GM12878 (cell line): ENCODE data around the gene MTHFD1. TPM values are rescaled to one million over a fixed set of nuclear protein-coding genes. Genes with fewer than 3 reads are reported as not detected.

Source experiments
- BCLAF1 ChIP-seq: fragments of 450-650 bp; IDR thresholded peaks from 2 replicates; pipeline ENCODE4 v1.6.1; 2017; ENCODE audit warnings: antibody characterized with exemption, mild to moderate bottlenecking, moderate library complexity
- ETV6 ChIP-seq, 2 experiments: fragments of 450-650 bp in 1 of 2; IDR thresholded peaks in 1 of 2; conservative IDR thresholded peaks in 1 of 2; 2 replicates each; pipeline ENCODE4 v1.6.1; 2014; ENCODE audit warnings: antibody characterized with exemption in 1 of 2, borderline replicate concordance in 1 of 2, low read depth in 1 of 2, mild to moderate bottlenecking in 1 of 2, moderate library complexity in 1 of 2
- FOS ChIP-seq: IDR thresholded peaks from 3 replicates; pipeline ENCODE4 v1.6.1; 2011; ENCODE audit warnings: borderline replicate concordance; ENCODE audit not compliant: insufficient read length; ENCODE audit errors: extremely low read depth
- FOXM1 ChIP-seq: IDR thresholded peaks from 2 replicates; pipeline ENCODE4 v1.6.1; 2012; ENCODE audit warnings: low read depth, mild to moderate bottlenecking, inconsistent platforms, low read length, moderate library complexity
- IKZF2 ChIP-seq, 2 experiments: fragments of 450-650 bp; IDR thresholded peaks; 2 replicates each; pipeline ENCODE4 v1.6.1; 2017; ENCODE audit warnings: mild to moderate bottlenecking in 2 of 2, moderate library complexity in 2 of 2
- MTA3 ChIP-seq: IDR thresholded peaks from 2 replicates; pipeline ENCODE4 v1.6.1; 2012; ENCODE audit warnings: low read length, inconsistent platforms, borderline replicate concordance
- MXI1 ChIP-seq: fragments of 150-350 bp; IDR thresholded peaks from 2 replicates; pipeline ENCODE4 v1.6.1; 2011; ENCODE audit warnings: low read depth, mild to moderate bottlenecking, inconsistent platforms, low read length, improper control_type of control experiment
- NFIC ChIP-seq: IDR thresholded peaks from 2 replicates; pipeline ENCODE4 v1.6.1; 2012; ENCODE audit warnings: low read depth, mild to moderate bottlenecking, inconsistent platforms, low read length, moderate library complexity
- PBX3 ChIP-seq: IDR thresholded peaks from 2 replicates; pipeline ENCODE4 v1.6.1; 2011; ENCODE audit warnings: mild to moderate bottlenecking, low read depth, low read length, moderate library complexity; ENCODE audit not compliant: insufficient replicate concordance
- POLR2A ChIP-seq: IDR thresholded peaks from 2 replicates; pipeline ENCODE4 v1.6.1; 2011; ENCODE audit warnings: low read depth, mild to moderate bottlenecking, low read length
- ZNF207 ChIP-seq: fragments of 450-650 bp; IDR thresholded peaks from 2 replicates; pipeline ENCODE4 v1.6.1; 2014; ENCODE audit warnings: antibody characterized with exemption, mild to moderate bottlenecking, borderline replicate concordance
- polyA plus RNA-seq, 11 experiments: library from polyadenylated mRNA; depleted of rRNA in 4 of 11; unstranded in 6 of 11; stranded (reverse) in 5 of 11; fragments of >200 nt; fragmentation: Nextera tagmentation in 4 of 11; fragmentation: Illumina TruSeq in 1 of 11; extraction: Ambion mirVana in 4 of 11; extraction: Trizol in 1 of 11; gene quantifications; 1 replicate in 1 of 11; 2 replicates in 10 of 11; pipeline versions ENCODE4 v1.2.1 to v1.2.3, GENCODE V29; 2011 to 2016; ENCODE audit warnings: inconsistent platforms in 2 of 11, missing spikeins in 2 of 11, low read depth in 1 of 11
- total RNA-seq, 4 experiments: library from RNA; depleted of rRNA in 3 of 4; stranded (reverse); fragments of >200 nt in 3 of 4; fragmentation: Illumina TruSeq in 1 of 4; extraction: Trizol in 1 of 4; gene quantifications; 2 replicates each; pipeline versions ENCODE4 v1.2.1 to v1.2.3, GENCODE V29; 2013 to 2021
- TF ChIP-seq, protein P1 (sequence below): IDR thresholded peaks from 2 replicates; pipeline ENCODE4 v1.6.1; 2012; ENCODE audit warnings: mild to moderate bottlenecking, low read depth, low read length
- TF ChIP-seq, protein P2 (sequence below): fragments of 450-650 bp; IDR thresholded peaks from 2 replicates; pipeline ENCODE4 v1.6.1; 2017; ENCODE audit warnings: mild to moderate bottlenecking, low read depth, inconsistent platforms; ENCODE audit not compliant: poor library complexity, severe bottlenecking
- TF ChIP-seq, protein P3 (sequence below): fragments of 450-650 bp; IDR thresholded peaks from 2 replicates; pipeline ENCODE4 v1.6.1; 2018; ENCODE audit warnings: borderline replicate concordance, mild to moderate bottlenecking; ENCODE audit not compliant: partially characterized antibody

MTHFD1 gene
- total and polyA plus RNA-seq, 10 of the 15 experiments (the other 5 are each of a cell fraction or from before 2014, with no cell fraction given), result 99.3 to 310 (median 173) TPM

DNA sequence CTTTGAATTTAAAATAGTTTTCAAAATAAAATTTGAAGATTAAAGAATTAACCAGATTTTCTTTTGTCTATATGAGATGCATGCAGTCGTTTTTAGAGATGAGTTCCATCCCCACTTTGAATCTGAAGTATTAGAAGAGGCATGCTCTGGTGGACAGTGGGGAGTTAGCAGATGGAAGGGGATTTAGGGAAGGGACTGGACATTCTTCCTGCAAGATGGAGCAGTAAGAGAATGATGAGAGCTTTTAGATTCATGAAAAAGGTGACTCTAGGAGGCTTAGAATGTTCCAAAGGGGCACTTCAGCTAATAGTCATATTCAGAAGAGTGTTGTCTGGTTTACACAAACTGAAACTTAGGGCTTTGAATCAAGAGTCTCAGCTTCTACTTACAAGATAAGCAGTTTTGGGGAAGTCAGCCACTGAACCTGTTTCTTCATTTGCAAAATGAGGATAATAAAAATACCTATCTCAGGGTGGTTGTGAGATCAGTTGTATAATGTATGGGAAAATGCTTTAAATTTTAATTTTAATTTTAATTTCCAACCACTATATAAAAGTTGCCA is 120.1 kb downstream of the MTHFD1 start (continued):
- TF ChIP-seq, protein P1, sequence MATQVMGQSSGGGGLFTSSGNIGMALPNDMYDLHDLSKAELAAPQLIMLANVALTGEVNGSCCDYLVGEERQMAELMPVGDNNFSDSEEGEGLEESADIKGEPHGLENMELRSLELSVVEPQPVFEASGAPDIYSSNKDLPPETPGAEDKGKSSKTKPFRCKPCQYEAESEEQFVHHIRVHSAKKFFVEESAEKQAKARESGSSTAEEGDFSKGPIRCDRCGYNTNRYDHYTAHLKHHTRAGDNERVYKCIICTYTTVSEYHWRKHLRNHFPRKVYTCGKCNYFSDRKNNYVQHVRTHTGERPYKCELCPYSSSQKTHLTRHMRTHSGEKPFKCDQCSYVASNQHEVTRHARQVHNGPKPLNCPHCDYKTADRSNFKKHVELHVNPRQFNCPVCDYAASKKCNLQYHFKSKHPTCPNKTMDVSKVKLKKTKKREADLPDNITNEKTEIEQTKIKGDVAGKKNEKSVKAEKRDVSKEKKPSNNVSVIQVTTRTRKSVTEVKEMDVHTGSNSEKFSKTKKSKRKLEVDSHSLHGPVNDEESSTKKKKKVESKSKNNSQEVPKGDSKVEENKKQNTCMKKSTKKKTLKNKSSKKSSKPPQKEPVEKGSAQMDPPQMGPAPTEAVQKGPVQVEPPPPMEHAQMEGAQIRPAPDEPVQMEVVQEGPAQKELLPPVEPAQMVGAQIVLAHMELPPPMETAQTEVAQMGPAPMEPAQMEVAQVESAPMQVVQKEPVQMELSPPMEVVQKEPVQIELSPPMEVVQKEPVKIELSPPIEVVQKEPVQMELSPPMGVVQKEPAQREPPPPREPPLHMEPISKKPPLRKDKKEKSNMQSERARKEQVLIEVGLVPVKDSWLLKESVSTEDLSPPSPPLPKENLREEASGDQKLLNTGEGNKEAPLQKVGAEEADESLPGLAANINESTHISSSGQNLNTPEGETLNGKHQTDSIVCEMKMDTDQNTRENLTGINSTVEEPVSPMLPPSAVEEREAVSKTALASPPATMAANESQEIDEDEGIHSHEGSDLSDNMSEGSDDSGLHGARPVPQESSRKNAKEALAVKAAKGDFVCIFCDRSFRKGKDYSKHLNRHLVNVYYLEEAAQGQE, result no peak
- TF ChIP-seq, protein P2, sequence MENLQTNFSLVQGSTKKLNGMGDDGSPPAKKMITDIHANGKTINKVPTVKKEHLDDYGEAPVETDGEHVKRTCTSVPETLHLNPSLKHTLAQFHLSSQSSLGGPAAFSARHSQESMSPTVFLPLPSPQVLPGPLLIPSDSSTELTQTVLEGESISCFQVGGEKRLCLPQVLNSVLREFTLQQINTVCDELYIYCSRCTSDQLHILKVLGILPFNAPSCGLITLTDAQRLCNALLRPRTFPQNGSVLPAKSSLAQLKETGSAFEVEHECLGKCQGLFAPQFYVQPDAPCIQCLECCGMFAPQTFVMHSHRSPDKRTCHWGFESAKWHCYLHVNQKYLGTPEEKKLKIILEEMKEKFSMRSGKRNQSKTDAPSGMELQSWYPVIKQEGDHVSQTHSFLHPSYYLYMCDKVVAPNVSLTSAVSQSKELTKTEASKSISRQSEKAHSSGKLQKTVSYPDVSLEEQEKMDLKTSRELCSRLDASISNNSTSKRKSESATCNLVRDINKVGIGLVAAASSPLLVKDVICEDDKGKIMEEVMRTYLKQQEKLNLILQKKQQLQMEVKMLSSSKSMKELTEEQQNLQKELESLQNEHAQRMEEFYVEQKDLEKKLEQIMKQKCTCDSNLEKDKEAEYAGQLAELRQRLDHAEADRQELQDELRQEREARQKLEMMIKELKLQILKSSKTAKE, result peak; percentile 62
- TF ChIP-seq PBX3 (no peak), FOS (no peak), IKZF2 (IDR thresholded peaks at IDR 0.05) (peak; percentile 10 to 23; a peak in 1 of 4 replicates), ZNF207 (no peak), NFIC (peak; percentile 56; the same call in 1 of the 2 replicates), POLR2A (no peak), BCLAF1 (no peak), FOXM1 (no peak), ETV6 (conservative IDR thresholded peaks at IDR 0.05 in 1 of 2, IDR thresholded peaks at IDR 0.05 in 1 of 2; ENCODE audit: borderline replicate concordance in 1 of 2, low read depth in 1 of 2) (peak in 1 of 2 experiments; percentile 22; a peak in 1 of 4 replicates), MTA3 (0 out of 2 replicates have a peak, but pooled peaks have one; percentile 32), MXI1 (0 out of 2 replicates have a peak, but pooled peaks have one; percentile 8)
- TF ChIP-seq, protein P3, sequence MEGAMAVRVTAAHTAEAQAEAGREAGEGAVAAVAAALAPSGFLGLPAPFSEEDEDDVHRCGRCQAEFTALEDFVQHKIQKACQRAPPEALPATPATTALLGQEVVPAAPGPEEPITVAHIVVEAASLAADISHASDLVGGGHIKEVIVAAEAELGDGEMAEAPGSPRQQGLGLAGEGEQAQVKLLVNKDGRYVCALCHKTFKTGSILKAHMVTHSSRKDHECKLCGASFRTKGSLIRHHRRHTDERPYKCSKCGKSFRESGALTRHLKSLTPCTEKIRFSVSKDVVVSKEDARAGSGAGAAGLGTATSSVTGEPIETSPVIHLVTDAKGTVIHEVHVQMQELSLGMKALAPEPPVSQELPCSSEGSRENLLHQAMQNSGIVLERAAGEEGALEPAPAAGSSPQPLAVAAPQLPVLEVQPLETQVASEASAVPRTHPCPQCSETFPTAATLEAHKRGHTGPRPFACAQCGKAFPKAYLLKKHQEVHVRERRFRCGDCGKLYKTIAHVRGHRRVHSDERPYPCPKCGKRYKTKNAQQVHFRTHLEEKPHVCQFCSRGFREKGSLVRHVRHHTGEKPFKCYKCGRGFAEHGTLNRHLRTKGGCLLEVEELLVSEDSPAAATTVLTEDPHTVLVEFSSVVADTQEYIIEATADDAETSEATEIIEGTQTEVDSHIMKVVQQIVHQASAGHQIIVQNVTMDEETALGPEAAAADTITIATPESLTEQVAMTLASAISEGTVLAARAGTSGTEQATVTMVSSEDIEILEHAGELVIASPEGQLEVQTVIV, result no peak
